DOHH2 (cell line): Measurements from ENCODE around the gene TNS1.

Experiments
- EZH2phosphoT487 ChIP-seq: fragments of 200-600 bp; sonication (generic); IDR thresholded peaks from 2 replicates; pipeline ENCODE4 v1.6.1; 2017; ENCODE audit warnings: borderline replicate concordance, mild to moderate bottlenecking, antibody characterized with exemption, low read length, moderate library complexity, mixed read lengths
- TF ChIP-seq, protein P1 (sequence below): fragments of 200-600 bp; sonication (generic); IDR thresholded peaks from one replicate; pipeline ENCODE4 v1.5.1; 2014; ENCODE audit warnings: antibody characterized with exemption, mild to moderate bottlenecking, low read depth, low read length; ENCODE audit not compliant: poor library complexity, severe bottlenecking

- TF ChIP-seq, protein P1, sequence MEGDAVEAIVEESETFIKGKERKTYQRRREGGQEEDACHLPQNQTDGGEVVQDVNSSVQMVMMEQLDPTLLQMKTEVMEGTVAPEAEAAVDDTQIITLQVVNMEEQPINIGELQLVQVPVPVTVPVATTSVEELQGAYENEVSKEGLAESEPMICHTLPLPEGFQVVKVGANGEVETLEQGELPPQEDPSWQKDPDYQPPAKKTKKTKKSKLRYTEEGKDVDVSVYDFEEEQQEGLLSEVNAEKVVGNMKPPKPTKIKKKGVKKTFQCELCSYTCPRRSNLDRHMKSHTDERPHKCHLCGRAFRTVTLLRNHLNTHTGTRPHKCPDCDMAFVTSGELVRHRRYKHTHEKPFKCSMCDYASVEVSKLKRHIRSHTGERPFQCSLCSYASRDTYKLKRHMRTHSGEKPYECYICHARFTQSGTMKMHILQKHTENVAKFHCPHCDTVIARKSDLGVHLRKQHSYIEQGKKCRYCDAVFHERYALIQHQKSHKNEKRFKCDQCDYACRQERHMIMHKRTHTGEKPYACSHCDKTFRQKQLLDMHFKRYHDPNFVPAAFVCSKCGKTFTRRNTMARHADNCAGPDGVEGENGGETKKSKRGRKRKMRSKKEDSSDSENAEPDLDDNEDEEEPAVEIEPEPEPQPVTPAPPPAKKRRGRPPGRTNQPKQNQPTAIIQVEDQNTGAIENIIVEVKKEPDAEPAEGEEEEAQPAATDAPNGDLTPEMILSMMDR: no peak
- no peak for TF ChIP-seq EZH2phosphoT487
Observed at GRCh38 chr2:217972490-217972889, 30.3 kb downstream of the TNS1 start.
